HTERT RPE-1 (cell line): Measurements from ENCODE around the gene SLC35E3.

Source experiments
- in situ Hi-C: fragments of 300-500 bp; cut with MboI; formaldehyde crosslinking; loops from 4 replicates; pipeline ENCODE4 v1.14.3; 2020; ENCODE audit warnings: low sequenced_read_pairs

Gene SLC35E3

DNA sequence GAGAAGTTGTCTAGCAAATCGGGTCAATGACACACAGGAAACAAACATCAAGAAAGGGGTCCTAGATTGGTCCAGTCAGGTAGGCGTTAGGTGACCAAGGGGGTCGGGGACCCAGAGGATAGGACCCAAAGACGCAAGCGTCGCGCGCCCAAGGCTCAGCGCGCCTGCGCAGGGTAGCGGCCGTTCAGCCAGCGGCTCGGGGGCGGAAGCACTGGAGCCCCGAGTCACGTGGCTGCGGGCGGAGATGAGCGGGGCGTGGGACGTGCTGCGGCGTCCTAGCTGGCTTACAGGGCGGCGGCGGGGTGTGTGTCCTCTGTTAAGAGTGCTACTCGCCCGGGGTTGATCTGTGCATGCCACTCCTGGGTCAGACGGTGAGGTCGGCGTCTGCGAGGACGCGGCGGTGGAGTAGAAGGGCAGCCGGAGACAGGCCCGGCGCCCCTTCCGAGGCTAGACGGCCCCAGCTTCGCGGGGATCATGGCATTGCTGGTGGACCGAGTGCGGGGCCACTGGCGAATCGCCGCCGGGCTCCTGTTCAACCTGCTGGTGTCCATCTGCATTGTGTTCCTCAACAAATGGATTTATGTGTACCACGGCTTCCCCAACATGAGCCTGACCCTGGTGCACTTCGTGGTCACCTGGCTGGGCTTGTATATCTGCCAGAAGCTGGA lies at the start of gene SLC35E3:
SLC35E3 (plus strand) TSS at position 273 of the 668 bp plus-strand sequence; CDS start at position 475, 202 bp downstream.
- in situ Hi-C loops: no loop called here

GRCh38 chr12:68699486-68699885 lies 46.5 kb upstream of the SLC35E3 start:
- in situ Hi-C loops: no loop called here

DNA sequence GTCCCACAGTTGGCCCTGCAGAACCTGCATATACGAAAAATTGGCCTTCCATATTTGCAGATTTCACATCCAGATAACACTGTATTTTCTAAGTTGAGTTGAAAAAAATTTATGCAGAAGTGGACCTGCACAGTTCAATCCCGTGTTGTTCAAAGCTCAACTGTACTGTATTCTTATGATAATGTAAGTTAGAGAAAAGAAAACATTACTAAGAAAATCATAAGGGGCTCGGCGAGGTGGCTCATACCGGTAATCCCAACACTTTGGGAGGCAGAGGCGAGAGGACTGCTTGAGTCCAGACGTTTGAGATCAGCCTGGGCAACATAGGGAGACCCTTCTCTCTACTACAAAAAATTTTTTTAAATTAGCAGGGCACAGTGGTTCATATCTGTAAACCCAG lies 18.2 kb upstream of the SLC35E3 start:
- in situ Hi-C loops: no loop called here

DNA sequence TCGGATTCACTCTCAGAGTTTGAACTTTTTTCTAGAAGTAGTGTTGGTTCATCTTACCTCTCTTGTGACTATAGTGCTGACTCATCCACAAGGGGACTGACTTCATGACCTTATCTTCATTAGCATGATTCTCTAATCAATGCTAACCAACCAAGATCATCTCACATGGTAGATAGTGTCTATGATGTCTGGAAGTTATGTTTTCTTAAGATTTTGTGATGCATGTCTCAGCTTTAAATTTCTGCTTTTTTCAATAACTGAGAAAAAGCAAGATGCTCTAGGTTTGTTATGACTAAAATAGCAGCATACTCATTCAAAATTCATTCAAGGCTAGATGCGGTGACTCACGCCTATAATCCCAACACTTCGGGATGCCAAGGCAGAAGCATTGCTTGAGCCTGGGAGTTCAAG lies 12.3 kb upstream of the SLC35E3 start:
- in situ Hi-C loops: no loop called here

DNA sequence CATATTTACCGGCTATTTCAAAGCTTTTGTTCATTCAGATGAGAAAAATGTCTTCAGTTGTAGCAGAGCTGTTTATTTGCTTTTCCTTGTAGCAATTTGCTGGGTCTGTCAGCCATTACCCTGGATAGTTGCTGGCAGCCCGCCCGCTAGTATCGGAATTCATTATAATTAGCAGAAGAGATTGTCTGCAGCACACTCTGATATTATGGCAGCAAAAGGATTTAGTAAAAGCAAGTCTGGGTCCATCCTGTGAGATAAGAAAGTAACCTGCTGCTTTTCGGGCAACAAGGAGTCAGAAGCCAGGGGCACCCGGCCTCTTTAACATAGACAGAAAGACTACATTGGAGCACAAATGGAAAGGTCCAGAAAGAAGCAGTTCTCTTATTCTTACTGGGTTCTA lies 6.1 kb upstream of the SLC35E3 start:
- in situ Hi-C loops: no loop called here

- in situ Hi-C loops: no loop called here
These were observed 2.6 kb upstream of the SLC35E3 start for GRCh38 chr12:68743356-68743755.

DNA sequence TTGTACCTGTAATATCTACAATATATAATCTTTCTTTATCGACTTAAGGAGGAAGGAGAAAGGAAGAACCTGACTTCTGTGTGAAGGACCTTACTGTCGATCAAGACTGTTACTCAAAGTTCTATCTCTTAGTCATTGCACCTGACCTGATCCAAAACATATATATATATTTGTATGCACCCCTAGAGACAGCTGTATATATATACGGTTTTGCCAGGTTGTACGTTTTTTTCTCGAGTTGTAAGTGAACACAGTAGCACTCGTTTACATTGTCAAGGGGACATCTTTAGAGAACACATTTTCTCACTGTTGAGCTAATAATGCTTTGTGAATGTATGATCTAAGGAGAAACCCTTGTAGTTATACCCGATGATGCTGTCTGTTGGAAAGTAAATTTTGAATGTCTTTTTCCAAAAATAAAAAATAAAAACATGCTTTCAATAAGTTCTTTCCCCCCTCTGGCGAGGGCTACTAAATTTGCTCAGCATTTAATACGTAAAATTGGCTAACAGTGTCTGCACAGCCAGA lies 536 bp upstream of the SLC35E3 start:
- in situ Hi-C loops: no loop called here

DNA sequence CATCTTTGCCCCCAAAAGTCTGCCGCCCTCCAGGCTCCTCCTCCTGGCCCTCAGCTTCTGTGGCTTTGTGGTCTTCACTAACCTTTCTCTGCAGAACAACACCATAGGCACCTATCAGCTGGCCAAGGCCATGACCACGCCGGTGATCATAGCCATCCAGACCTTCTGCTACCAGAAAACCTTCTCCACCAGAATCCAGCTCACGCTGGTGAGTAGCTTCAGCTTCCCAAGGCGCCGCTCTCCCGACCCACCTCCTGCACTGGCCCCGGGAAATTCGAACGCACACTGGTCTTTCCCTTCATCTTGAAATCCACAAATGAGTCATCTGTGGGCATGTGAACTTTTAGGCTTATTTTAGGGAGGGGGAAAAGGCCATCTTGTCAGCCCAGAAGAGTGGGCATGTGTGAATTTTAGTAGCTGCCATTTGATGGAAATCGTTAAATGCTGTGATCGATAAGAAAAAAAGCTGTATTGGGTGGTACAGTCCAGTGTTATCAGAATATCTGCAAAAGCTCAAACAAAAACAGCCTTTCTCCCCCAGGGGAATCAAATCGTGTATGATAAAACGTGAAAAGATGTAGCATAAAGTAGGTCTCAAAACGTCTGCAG lies 700 bp downstream of the SLC35E3 start:
- in situ Hi-C loops: no loop called here

DNA sequence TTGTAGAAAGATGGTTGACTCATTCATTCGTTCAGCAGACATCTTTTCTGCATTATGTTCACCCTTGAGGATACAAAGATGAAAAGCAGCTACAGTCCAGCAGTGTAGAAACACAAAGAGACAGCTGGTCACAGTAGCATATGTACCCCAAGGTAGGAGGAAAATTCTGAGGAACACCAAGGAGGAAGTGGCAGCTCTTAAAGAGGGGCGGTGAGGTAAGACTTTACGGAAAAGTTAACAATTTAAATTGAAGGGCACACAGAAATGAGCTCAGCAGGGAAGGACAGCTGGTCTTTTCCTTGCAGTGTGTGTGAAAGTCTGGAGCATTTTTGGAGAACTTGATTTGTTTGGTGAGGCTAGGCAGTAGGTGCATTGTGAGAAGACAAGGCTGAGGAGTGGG lies 3.5 kb downstream of the SLC35E3 start:
- in situ Hi-C loops: no loop called here

DNA sequence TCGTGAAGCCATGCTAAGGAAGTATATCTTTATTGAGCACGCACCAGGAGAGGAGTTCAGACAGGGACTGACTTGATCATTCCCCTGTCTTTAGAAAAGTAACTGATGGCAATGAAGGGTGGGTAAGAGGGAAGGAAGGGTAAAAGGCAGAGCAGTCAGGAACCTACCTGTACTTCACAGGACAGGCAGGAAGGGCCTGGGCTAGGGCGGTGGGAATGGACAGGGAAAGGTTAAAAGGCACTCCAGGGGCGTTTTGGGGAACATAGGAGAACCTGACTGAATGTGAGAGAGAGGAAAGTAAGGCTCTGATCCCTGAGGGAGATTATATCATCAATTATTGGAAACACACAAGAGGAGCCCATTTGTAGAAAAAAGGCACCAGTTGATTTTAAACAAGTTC lies 3.9 kb downstream of the SLC35E3 start:
- in situ Hi-C loops: no loop called here

DNA sequence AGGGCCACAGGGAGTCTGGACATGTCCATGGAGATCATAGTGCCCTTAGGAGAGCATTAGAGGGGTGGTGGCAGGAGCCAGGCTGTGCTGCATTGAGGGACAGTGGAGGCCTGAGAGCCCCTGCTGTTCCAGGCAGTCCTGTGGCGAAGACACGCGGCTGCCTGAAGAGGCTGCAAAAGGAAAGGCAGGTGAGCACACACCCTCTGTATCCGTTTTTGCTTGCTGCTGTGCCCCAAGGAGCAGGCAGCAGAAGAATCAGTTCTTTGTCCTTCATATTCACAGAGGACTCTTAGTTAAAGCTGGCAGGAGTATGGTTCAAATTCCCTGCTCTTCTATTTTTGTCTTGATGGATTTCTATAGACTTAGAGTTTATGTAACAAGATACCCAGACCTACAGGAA lies 4.5 kb downstream of the SLC35E3 start:
- in situ Hi-C loops: no loop called here

- in situ Hi-C loops: no loop called here
These were observed 9.7 kb downstream of the SLC35E3 start for GRCh38 chr12:68755536-68756243.

- in situ Hi-C loops: no loop called here
These were observed 13.9 kb downstream of the SLC35E3 start for GRCh38 chr12:68759852-68760251.

- in situ Hi-C loops: no loop called here
These were observed 14.9 kb downstream of the SLC35E3 start for GRCh38 chr12:68760806-68761441.

GRCh38 chr12:68761442-68761812 lies 15.5 kb downstream of the SLC35E3 start:
- in situ Hi-C loops: no loop called here

- in situ Hi-C loops: no loop called here
These were observed 16.1 kb downstream of the SLC35E3 start for GRCh38 chr12:68761901-68762630.

- in situ Hi-C loops: no loop called here
These were observed 16.7 kb downstream of the SLC35E3 start for GRCh38 chr12:68762691-68763090.

GRCh38 chr12:68765696-68766095 lies 19.7 kb downstream of the SLC35E3 start:
- in situ Hi-C loops: no loop called here

GRCh38 chr12:68766646-68767045 lies 20.7 kb downstream of the SLC35E3 start:
- in situ Hi-C loops: no loop called here

- in situ Hi-C loops: no loop called here
These were observed 21.2 kb downstream of the SLC35E3 start for GRCh38 chr12:68767191-68767590.

DNA sequence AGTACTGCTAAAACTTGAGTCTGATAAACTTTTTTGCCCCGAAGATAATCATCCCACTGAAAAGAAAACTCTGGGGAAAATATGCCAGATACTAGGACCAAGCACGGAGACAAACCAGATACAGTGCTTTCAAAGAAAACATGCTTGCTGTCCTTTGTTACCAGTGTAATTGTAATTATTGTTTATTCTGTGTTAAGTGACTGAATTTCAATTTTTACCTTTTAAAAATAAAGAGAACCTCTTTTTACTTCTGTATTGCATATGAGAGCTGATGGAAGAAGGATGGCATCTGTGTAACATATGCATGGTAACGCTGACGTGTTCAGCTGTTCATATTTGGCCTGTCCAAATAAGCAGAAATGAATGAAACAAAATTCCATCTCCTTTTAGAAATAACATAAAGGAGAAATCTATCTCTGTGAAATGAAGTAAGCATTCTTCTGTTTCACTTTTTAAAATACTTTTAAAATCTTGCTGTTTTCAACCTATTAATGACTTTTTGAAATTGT lies 22.5 kb downstream of the SLC35E3 start:
- in situ Hi-C loops: no loop called here
